ENCODE results near the gene TOGARAM2.
"Not testable (repeated sequence)": the region's sequence is repeated elsewhere in the genome, so short reads cannot be mapped to it uniquely, and the experiment has no call there.

The TOGARAM2 gene

GRCh38 chr2:28977176-28977875 lies 3.8 kb upstream of the TOGARAM2 start:
- no peak for DNase-seq

GRCh38 chr2:28978001-28978400 lies 3.1 kb upstream of the TOGARAM2 start:
- not testable (repeated sequence) for DNase-seq

- DNase-seq: no peak
Measured at GRCh38 chr2:28978606-28979005, 2.5 kb upstream of the TOGARAM2 start.

GRCh38 chr2:28979041-28979440 lies 2.1 kb upstream of the TOGARAM2 start:
- no peak for DNase-seq

GRCh38 chr2:28979576-28980366 lies 1.3 kb upstream of the TOGARAM2 start:
- DNase-seq: no peak

GRCh38 chr2:28980368-28981015 lies 606 bp upstream of the TOGARAM2 start:
- DNase-seq: no peak

- no peak for DNase-seq
Measured at GRCh38 chr2:28981620-28982376, 700 bp downstream of the TOGARAM2 start.

GRCh38 chr2:28982381-28982950 lies 1.4 kb downstream of the TOGARAM2 start:
- no peak for DNase-seq

- DNase-seq: no peak
Measured at GRCh38 chr2:28986429-28986828, 5.3 kb downstream of the TOGARAM2 start.

GRCh38 chr2:28989973-28990372 lies 8.9 kb downstream of the TOGARAM2 start:
- DNase-seq: no peak

- no peak for DNase-seq
Measured at GRCh38 chr2:28990445-28990844, 9.3 kb downstream of the TOGARAM2 start.

GRCh38 chr2:28991021-28991420 lies 9.9 kb downstream of the TOGARAM2 start:
- DNase-seq: no peak

GRCh38 chr2:28991460-28991859 lies 10.4 kb downstream of the TOGARAM2 start:
- no peak for DNase-seq

- no peak for DNase-seq
Measured at GRCh38 chr2:28993206-28993960, 12.3 kb downstream of the TOGARAM2 start.

GRCh38 chr2:28994074-28994473 lies 13.0 kb downstream of the TOGARAM2 start:
- no peak for DNase-seq

GRCh38 chr2:28994679-28995078 lies 13.6 kb downstream of the TOGARAM2 start:
- no peak for DNase-seq

GRCh38 chr2:28995765-28996750 lies 15.0 kb downstream of the TOGARAM2 start:
- DNase-seq: no peak

GRCh38 chr2:28997237-28997846 lies 16.2 kb downstream of the TOGARAM2 start:
- DNase-seq: no peak

- no peak for DNase-seq
Measured at GRCh38 chr2:28997847-28998735, 17.0 kb downstream of the TOGARAM2 start.
